Measurements from ENCODE around the gene CACNA1C. TPM values are rescaled to one million over a fixed set of nuclear protein-coding genes. Genes with fewer than 3 reads are reported as not detected.

Gene CACNA1C
- total RNA-seq, 1 experiment from 2014 or later = 1.1 TPM

- Histone ChIP-seq H2AK5ac (ENCODE audit: insufficient read length, low read length) (no peak overlapping the region), H3K23me2 (ENCODE audit: insufficient read length, low read depth, low read length, poor library complexity, severe bottlenecking) (peaks cover 6% of the 10 kb centered on the region), H3T11ph (ENCODE audit: low read length) (no peak overlapping the region), H3K18ac (ENCODE audit: insufficient read length, low read depth, low read length) (no peak overlapping the region), H2BK120ac (ENCODE audit: low read depth, low read length, poor library complexity, severe bottlenecking) (no peak overlapping the region), H3K27me3 (ENCODE audit: insufficient read depth, low read length) (peaks cover 7% of the 10 kb centered on the region; the same call in 1 of the 2 replicates), H3K4me1 (ENCODE audit: insufficient read depth, low read length) (peaks cover 9% of the 10 kb centered on the region; the same call in 1 of the 2 replicates), H3K4me2 (ENCODE audit: insufficient read depth, insufficient read length, low read length) (no peak overlapping the region), H3K4ac (ENCODE audit: low read depth, low read length) (no peak overlapping the region), H4K20me1 (ENCODE audit: control insufficient read depth, insufficient read depth, insufficient read length) (no peaks in the 10 kb centered on the region), H3K79me2 (ENCODE audit: insufficient read depth, low read length) (no peaks in the 10 kb centered on the region), H4K5ac (ENCODE audit: insufficient read length, low read depth, low read length) (no peak overlapping the region), H3K56ac (ENCODE audit: insufficient read length, low read depth, low read length) (no peak overlapping the region), H2BK12ac (ENCODE audit: insufficient read length, low read depth, low read length) (no peak overlapping the region), H4K8ac (replicated peaks; ENCODE audit: insufficient read length, low read depth, low read length) (no peak overlapping the region), H2AFZ (ENCODE audit: low read length) (no peak overlapping the region), H4K91ac (ENCODE audit: insufficient read length, low read depth, low read length) (no peak overlapping the region), H2BK5ac (ENCODE audit: insufficient read length, low read length) (no peak overlapping the region), H2BK20ac (ENCODE audit: low read depth, low read length, poor library complexity, severe bottlenecking) (no peak overlapping the region), H3K9ac (ENCODE audit: extremely low read depth, insufficient read length, low read length) (no peak overlapping the region), H3K14ac (ENCODE audit: insufficient read depth, low read length) (no peak overlapping the region; the same call in 1 of the 2 replicates), H2BK15ac (ENCODE audit: low read depth, low read length) (no peak overlapping the region), H3K9me3 (ENCODE audit: control insufficient read depth, low read depth, low read length) (no peaks in the 10 kb centered on the region), H3K79me1 (ENCODE audit: insufficient read depth, low read depth, low read length, poor library complexity, severe bottlenecking) (no peaks in the 10 kb centered on the region), H3K27ac (ENCODE audit: insufficient read length, low read depth, low read length) (no peak overlapping the region), H3K23ac (ENCODE audit: insufficient read length, low read depth, low read length) (no peak overlapping the region)
- peak; percentile 82 for DNase-seq
- no CpG with 5 or more reads among the region's 33 CpGs for WGBS (ENCODE audit: extremely low coverage, insufficient read length, low lambda C conversion rate)
- H3K36me3 Mint-ChIP-seq (ENCODE audit: insufficient read depth in 1 of 3, low read depth in 3 of 3) = no peaks in the 10 kb centered on the region; a peak in 1 of 7 replicates
- H3K4me1 Mint-ChIP-seq = peaks cover 16 to 21% of the 10 kb centered on the region in 2 experiments
- no peak overlapping the region for H3K4me3 Mint-ChIP-seq
- peaks cover 73% of the 10 kb centered on the region for H3K27me3 Mint-ChIP-seq (ENCODE audit: low read depth)
- no peaks in the 10 kb centered on the region for H3K9me3 Mint-ChIP-seq
- H3K27ac Mint-ChIP-seq = peak overlapping the region in 1 of 3 experiments; percentile 44; a peak in 1 of 7 replicates
- peak; percentile 98 for TF ChIP-seq CTCF (conservative IDR thresholded peaks at IDR 0.05)
These were observed 530.3 kb downstream of the CACNA1C start for GRCh38 chr12:2583091-2583497.

Measured in H9 (cell line).